WERI-Rb-1 (cell line): Measurements from ENCODE around the gene ADRA2C.
A peak's percentile ranks its signal among the peaks of the same experiment; 100 is the strongest.

Source experiments
- DNase-seq: peaks from one replicate; pipeline ENCODE4 v3.0.0-alpha.2; 2020
- H3K27ac ChIP-seq: fragments of 250-450 bp; sonication (Bioruptor Pico); 2 replicates; pipeline ENCODE4 v1.5.1; 2020; ENCODE audit warnings: mild to moderate bottlenecking, moderate library complexity
- H3K27me3 ChIP-seq: fragments of 250-450 bp; sonication (Bioruptor Pico); 2 replicates; pipeline ENCODE4 v1.5.1; 2021; ENCODE audit warnings: mild to moderate bottlenecking, low read depth, moderate library complexity; ENCODE audit not compliant: insufficient read depth, severe bottlenecking
- H3K36me3 ChIP-seq: fragments of 250-450 bp; sonication (Bioruptor Pico); 2 replicates; pipeline ENCODE4 v1.5.1; 2020; ENCODE audit warnings: mild to moderate bottlenecking, moderate library complexity
- H3K4me3 ChIP-seq: 2 replicates; pipeline ENCODE4 v1.5.1; 2011; ENCODE audit warnings: low read depth, mild to moderate bottlenecking, control low read depth, low read length
- H3K9me3 ChIP-seq: fragments of 250-450 bp; sonication (Bioruptor Pico); 2 replicates; pipeline ENCODE4 v1.5.1; 2021; ENCODE audit warnings: mild to moderate bottlenecking, moderate library complexity; ENCODE audit not compliant: severe bottlenecking
- TF ChIP-seq, protein P1 (sequence below): IDR thresholded peaks from 2 replicates; pipeline ENCODE4 v1.5.1; 2011; ENCODE audit warnings: low read depth, mild to moderate bottlenecking, control low read depth, inconsistent platforms, low read length

The ADRA2C gene

DNA sequence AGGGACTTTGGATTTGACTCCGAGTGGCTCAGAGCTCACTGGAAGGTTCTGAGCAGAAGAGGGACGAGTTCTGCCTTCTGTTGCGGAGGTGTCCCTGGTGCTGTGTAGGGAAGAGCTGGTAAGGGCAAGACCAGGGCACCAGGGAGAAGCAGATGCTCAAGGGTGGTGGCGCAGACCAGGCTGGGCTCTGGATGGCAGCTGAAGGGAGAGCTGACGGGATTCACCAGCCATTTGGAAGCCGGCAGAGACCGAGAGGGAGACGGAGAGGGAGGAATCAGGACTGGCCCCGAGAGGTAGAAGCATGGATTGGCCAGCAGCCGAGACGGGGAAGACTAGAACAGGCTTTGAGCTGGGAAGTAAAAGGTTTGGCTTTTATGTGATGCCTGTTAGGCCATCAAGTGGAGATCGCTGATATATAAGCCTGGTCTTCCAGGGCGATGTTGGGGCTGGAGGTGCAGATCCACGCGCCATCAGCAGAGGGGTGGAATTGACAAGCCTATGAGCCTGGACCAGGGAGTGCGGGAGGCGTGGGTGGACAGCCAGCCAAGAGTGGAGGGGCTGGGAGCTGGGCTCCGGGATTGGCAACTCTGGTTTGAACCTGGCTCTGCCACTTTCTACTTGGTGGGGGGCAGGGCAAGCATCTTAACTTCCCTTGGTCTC lies 43.4 kb downstream of the ADRA2C start:
- H3K36me3 ChIP-seq = no peaks in the 10 kb centered on the region
- no peak overlapping the region for H3K4me3 ChIP-seq

DNA sequence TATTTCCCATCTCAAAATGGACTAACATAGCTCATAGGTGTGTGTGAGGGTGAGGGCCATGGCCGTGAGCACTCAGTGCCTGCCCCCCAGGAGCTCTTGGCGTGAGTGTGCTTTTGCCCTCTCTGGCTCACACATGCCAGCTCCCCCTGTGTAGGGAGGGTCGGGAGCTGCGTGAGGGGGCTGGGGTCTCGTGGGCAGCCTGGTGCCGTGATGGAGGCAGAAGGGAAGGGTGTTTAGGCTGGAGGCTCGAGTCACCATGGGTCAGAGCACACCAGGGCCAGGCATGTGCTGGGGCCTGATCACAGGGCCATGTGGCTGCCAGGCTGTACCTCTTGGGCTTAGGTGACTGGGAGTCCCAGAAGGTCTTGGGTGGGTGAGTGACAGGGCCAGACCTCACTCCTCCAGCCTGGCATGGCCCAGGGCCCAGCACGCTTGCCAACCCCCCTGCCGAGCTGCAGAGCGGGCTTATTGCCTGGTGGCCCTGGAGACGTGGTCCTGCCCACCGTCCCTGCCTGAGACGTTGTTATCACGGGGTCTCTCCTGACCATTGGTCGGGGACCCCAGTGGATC lies 44.0 kb downstream of the ADRA2C start:
- Histone ChIP-seq H3K27me3 (no peaks in the 10 kb centered on the region), H3K4me3 (no peak overlapping the region), H3K9me3 (no peaks in the 10 kb centered on the region), H3K27ac (no peak overlapping the region), H3K36me3 (no peaks in the 10 kb centered on the region)
- TF ChIP-seq, protein P1, sequence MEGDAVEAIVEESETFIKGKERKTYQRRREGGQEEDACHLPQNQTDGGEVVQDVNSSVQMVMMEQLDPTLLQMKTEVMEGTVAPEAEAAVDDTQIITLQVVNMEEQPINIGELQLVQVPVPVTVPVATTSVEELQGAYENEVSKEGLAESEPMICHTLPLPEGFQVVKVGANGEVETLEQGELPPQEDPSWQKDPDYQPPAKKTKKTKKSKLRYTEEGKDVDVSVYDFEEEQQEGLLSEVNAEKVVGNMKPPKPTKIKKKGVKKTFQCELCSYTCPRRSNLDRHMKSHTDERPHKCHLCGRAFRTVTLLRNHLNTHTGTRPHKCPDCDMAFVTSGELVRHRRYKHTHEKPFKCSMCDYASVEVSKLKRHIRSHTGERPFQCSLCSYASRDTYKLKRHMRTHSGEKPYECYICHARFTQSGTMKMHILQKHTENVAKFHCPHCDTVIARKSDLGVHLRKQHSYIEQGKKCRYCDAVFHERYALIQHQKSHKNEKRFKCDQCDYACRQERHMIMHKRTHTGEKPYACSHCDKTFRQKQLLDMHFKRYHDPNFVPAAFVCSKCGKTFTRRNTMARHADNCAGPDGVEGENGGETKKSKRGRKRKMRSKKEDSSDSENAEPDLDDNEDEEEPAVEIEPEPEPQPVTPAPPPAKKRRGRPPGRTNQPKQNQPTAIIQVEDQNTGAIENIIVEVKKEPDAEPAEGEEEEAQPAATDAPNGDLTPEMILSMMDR = no peak
- DNase-seq = no peak

More for the DNA sequence above, 43.4 kb downstream of the ADRA2C start:
- no peak for DNase-seq
- peak overlapping the region; percentile 19 for H3K27ac ChIP-seq
- TF ChIP-seq, protein P1 = no peak
- peaks cover 3% of the 10 kb centered on the region for H3K9me3 ChIP-seq
- no peaks in the 10 kb centered on the region for H3K27me3 ChIP-seq

DNA sequence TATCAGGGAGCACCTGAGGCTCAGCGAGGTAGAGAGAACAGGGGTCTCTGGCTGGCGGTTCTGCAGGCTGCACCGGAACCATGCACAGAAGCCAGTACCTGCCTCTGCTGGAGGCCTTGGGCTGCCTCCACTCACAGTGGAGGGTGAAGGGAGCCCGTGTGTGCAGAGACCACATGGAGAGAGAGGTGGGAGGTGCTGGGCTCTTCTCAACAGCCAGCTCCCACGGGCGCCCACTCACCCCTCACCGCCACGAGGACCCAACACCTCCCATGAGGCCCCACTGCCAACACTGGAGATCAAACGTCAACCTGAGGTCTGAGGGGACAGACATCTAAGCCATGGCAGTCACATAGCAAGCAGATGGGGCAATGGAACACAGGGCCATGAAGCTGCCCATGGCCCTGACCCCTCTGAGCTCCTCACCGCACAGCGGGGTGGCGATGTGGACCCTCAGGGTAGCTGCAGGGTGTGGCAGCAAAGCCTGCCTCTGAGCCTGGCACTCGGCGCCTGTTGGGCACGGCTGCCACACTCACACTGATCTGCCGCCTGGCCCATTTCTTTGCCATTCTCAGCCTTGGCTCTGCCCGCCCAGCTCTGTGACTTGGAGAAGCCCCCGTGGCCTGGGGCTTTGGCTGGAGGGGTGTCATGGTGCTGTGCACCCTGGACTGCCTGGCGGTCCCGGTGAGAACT lies 44.8 kb downstream of the ADRA2C start:
- no peak for DNase-seq
- H3K27ac ChIP-seq = no peak overlapping the region
- no peak overlapping the region for H3K4me3 ChIP-seq
- H3K27me3 ChIP-seq = no peaks in the 10 kb centered on the region
- no peaks in the 10 kb centered on the region for H3K9me3 ChIP-seq
- TF ChIP-seq, protein P1 = no peak
- no peaks in the 10 kb centered on the region for H3K36me3 ChIP-seq

DNA sequence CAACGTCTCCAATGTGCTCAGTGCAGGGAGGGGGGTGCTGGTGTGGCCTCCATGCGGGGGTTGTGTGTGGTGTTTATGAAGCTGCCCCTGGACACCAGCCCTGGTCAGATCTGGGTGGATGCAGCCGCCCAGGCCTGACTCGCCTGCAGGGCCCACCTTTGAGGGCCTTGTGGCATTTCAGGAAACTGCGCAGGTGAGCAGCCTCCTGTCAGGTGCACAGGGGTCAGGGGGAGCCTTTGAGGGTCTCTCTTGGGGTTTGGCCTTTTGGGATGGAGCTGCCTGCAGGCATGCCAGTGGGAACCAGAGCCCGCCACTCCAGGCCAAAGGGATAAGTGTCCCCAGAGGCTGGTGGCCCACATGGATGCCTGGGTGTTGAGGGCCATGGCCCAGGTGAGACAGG lies 45.4 kb downstream of the ADRA2C start:
- Histone ChIP-seq H3K4me3 (no peak overlapping the region), H3K27me3 (no peaks in the 10 kb centered on the region), H3K36me3 (no peaks in the 10 kb centered on the region), H3K9me3 (no peaks in the 10 kb centered on the region), H3K27ac (no peak overlapping the region)
- TF ChIP-seq, protein P1 = no peak
- no peak for DNase-seq

DNA sequence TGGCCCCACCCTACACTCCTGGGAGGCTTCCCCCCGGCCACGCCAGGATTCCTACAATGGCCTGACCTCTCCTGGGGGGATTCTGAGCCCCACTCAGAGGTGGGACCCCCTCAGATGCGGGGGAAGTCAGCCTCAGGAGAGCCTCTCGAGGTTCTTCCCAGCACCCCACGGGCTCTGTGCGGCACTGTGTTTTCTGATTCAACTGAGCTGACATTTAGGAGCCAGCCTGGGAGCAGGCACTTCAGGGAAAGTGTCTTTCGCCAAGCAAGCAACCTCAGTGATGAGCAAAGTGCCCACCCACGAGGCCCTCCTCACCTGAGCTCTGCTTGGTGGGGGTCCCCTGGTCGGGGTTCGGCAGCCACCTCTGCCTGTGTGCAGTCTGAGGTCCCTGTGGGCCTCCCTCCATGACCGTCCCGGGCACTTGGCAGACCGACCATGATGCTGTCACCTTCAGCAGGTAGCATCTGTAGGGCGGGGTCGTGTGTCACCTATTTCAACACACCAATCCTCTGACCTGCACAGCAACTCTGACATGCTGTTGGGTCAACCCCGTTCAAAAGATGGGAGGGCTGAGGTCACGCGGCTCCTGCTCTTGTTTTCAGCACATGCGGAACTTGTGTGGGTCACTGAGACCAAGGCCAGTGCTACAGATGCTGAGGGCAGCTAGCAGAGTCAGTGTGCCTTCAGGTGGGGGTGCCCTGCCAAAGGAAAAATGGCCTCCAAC lies 46.2 kb downstream of the ADRA2C start:
- no peak overlapping the region for H3K4me3 ChIP-seq
- no peaks in the 10 kb centered on the region for H3K27me3 ChIP-seq
- TF ChIP-seq, protein P1 = no peak
- peaks cover 6% of the 10 kb centered on the region for H3K9me3 ChIP-seq
- no peak for DNase-seq
- no peaks in the 10 kb centered on the region for H3K36me3 ChIP-seq
- H3K27ac ChIP-seq = no peak overlapping the region
